CD4-positive, alpha-beta T cell treated with Interleukin-17A for 1 hour (primary cell): ENCODE data around the gene FBXO40.
A peak's percentile ranks its signal among the peaks of the same experiment; 100 is the strongest.
"Not testable (repeated sequence)": the region's sequence is repeated elsewhere in the genome, so short reads cannot be mapped to it uniquely, and the experiment has no call there.

Experiments used
- DNase-seq: peaks from one replicate; pipeline ENCODE4 v3.0.0-alpha.2; 2020

The FBXO40 gene

GRCh38 chr3:121592856-121593702, at the start of gene FBXO40:
FBXO40 (plus strand) TSS chr3:121593379; CDS start chr3:121620576, 27,197 bp downstream.
- DNase-seq: no peak

- DNase-seq: peak; percentile 4
Observed at GRCh38 chr3:121545049-121545573, 48.1 kb upstream of the FBXO40 start.

DNA sequence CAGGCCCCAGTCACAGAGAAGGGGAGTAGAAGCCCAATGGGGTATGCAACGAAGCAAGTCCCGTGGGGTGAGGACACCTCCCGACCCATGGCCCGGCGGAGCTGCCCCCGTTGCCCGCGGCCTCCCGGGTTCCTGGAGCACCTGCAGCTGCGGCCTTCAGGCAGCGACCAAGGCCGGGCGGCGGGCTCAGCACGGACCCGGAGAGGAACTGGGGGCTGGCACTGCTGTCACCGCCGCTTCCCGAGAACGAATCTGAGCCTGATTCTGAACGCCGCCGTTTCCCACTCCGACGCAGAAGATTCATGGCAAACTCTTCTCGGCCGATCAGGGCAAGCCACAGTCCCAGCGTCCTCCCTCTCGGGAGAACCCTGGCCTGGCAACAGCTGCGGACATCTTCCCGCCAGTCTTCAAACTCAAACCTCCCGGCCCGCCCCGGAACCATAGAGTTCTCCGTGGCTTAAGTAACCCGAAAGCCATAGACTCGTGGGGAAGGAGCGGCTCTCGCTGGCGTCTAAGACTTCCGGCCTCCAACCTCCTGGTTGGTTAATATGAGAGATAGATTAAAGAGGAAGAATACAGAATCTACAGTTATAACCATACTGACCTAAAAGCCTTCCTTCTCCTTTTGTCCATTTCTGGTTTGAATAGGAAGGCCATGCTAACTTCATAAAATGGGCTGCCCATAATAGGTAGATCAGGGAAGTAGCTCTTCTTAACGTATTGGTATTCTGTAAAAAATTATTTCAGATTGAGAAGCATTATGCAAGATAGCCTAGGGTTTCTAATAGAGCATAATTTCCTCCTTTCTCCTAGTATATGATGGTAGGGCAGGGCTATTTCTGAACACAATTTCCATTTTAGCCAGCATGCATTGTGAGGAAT, 47.4 kb upstream of the FBXO40 start, which contains the start of gene POLQ:
TSS of gene POLQ (minus strand) at position 415 of the 882 bp plus-strand sequence. CDS start at position 304, 111 bp downstream.
- peak; percentile 92 for DNase-seq

DNA sequence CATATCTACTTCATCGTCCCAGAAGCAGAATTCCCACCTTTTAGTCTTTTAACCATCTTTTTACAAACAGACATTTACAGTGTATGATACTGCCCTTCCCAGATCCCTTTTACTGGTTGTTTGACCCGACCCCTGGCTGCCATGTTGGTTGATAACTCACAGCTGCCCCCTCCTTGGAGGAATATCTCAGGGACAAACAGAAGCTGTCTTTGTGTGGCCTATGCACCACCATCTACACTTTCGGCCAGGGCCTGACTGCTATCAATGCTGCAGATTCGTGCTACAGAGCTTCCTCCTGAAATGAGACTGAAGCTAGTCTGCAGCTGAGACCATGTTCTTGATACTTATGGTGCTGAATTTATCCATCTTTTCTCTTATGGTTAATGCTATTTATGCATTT, 40.8 kb upstream of the FBXO40 start:
- DNase-seq: no peak

- no peak for DNase-seq
Observed at GRCh38 chr3:121552797-121553196, 40.4 kb upstream of the FBXO40 start.

GRCh38 chr3:121557426-121557934, 35.7 kb upstream of the FBXO40 start:
- DNase-seq: no peak

DNA sequence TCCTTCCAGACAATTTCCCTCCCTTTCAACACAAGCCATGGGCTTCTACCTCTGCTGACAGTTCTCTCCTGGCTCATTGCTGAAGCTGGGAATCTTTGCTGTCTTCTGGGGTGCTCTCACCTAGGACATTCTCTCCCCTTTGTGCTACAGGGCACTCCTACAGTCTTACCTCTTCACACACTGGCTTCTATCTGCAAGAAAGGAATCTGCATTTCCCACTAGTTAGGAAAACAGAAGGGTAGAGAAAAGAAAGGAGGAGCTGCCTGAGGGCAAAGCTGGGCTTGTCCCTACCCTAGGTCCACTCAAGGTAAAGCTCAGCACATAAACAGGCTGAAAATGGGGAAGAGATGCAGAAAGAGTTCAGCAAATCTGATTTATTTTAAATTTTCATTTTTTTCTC, 31.0 kb upstream of the FBXO40 start:
- DNase-seq: no peak

DNA sequence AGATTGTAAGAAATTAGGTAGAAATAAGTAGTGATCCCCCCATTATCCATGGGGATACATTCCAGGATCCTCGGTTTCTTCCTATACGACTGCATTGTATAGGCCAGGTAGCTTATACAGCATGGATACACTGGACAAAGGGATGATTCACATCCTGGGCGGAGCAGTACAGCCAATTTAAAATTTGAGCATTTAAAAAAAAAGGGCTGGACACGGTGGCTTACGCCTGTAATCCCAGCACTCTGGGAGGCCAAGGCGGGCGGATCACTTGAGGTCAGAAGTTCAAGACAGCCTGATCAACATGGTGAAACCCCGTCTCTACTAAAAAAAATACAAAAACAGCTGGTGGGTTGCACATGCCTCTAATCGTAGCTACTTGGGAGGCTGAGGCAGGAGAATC, 26.4 kb upstream of the FBXO40 start:
- DNase-seq: no peak

GRCh38 chr3:121567649-121568048, 25.5 kb upstream of the FBXO40 start, which contains the start of gene ARGFX:
ARGFX (plus strand) TSS chr3:121567949; CDS start chr3:121570714, 2,765 bp downstream.
- DNase-seq: no peak

GRCh38 chr3:121574449-121574848, 18.7 kb upstream of the FBXO40 start:
- DNase-seq: no peak

- DNase-seq: no peak
Observed at GRCh38 chr3:121581691-121582090, 11.5 kb upstream of the FBXO40 start.

DNA sequence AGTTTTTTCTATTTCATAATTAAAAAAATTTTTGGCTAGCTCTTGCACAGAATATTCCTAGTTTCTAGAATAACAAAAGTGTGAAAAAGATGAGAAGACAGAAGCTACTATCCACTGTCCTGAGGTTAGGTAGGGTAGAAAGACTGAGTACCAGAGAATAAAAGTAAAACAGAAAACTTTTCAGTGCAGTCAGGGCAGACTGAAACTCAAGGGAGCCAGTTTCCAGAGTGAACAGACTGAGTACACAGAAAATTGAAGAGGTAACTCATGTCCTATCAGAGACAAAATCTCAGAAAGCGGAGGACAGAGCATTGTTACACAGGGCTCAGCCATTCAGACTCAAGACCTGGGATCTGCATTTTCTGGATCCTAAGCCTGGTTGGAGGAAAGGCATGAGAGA, 8.8 kb upstream of the FBXO40 start:
- no peak for DNase-seq

- not testable (repeated sequence) for DNase-seq
Observed at GRCh38 chr3:121593806-121594205, 627 bp downstream of the FBXO40 start.

GRCh38 chr3:121594850-121595249, 1.7 kb downstream of the FBXO40 start:
- no peak for DNase-seq

- DNase-seq: no peak
Observed at GRCh38 chr3:121595765-121596406, 2.7 kb downstream of the FBXO40 start.

GRCh38 chr3:121598564-121598963, 5.4 kb downstream of the FBXO40 start:
- no peak for DNase-seq

DNA sequence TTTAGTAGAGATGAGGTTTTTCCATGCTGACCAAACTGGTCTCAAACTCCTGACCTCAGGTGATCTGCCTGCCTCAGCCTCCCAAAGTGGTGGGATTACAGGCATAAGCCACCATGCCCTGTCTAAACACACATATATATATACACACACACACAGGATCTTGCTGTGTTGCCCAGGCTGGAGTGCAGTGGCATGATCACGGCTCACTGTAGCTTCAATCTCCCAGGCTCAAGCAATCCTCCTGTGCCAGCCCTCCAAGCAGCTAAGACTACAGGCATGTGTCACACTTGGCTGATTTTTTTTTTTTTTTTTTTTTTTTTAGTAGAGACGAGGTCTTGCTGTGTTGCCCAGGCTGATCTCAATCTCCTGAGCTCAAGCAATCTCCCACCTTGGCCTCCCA, 6.7 kb downstream of the FBXO40 start:
- DNase-seq: not testable (repeated sequence)

DNA sequence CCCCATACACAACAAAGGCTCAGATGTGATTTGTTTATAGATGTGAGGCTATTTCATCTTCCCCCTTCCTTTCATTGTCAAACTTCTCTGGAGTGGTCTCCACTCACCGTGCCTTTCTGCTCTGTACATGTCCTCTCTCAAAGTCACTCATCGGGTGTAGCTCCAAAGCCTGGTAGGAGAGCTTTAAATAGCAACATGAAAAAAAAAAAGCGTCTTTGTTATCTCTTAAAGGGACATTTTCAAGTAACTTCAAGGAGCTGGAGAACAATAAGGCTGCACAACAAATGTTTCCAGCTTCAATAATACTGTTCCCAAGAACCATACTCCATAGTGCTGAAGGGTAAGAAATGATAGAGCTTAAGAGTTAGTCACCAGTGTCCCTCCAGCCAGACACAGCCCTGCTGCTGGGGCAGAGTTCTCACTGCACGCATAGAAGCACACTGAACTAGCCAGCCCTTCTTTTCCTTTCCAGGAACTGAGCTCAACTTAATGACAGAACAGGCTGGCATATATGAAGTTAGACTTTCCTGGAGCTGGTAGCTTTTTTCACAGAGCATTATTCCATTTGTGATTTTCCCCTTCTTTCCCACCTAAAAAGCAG, 8.1 kb downstream of the FBXO40 start:
- no peak for DNase-seq

DNA sequence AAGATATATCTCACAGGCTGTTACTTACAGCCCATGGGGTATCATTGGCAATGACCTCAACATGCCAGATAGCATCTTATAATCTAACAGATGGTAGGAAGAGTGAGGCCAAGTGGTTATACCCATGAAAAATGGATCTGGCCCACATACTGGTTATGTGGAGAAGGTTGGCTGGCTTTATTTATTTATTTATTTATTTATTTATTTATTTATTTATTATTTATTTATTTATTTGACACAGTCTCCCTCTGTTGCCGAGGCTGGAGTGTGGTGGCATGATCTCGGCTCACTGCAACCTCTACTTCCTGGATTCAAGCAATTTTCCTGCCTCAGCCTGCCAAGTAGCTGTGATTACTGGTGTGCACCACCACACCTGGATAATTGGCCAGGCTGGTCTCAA, 11.6 kb downstream of the FBXO40 start:
- DNase-seq: no peak

DNA sequence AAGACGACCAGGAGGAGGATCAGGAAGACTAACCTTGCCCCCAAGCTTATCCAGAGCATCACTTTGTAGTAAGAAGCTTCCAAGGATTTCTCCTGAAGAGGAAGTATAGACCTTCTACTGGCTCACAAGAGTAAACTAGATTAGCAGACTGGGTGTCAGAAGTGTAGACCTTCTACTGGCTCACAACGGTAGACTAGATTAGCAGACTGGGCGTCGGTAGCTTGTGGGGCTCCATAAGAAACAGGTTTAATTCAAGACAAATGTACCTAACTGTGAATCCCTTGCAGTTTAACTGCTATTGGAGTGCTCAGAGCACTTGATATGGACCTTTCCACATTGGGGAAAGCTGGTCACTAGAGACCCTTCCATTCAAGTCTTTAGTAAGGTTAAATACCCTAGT, 12.9 kb downstream of the FBXO40 start:
- DNase-seq: no peak

DNA sequence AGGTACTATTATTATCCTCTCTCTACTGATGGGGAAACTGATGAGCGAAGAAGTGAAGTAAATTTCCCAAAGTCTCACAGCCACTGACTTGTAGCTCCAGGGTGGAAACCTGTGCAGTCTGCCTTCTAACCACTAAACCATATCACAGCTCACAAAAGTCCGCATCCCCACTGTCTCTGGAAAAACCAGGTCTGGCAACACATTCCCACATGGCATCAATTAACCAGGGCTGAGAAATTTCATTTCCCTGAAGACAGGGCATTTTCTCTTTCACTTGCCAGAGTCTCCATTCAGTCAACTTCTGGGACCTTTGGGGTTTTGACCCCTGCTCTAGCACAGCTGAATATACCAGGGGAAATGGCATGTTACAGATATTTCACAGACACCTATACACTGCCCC, 26.5 kb downstream of the FBXO40 start:
- no peak for DNase-seq

- no peak for DNase-seq
Observed at GRCh38 chr3:121621491-121621890, 28.3 kb downstream of the FBXO40 start.
